Fibroblast of lung (primary cell): ENCODE measurements around the gene OR1A1.

Experiments
- EZH2 ChIP-seq: IDR thresholded peaks from 2 replicates; pipeline ENCODE4 v1.5.1; 2012; ENCODE audit warnings: low read length, control low read depth, mild to moderate bottlenecking; ENCODE audit errors: missing control alignments
- TF ChIP-seq, protein P1 (sequence below), 2 donors: IDR thresholded peaks in 1 of 2; conservative IDR thresholded peaks in 1 of 2; 1 replicate in 1 of 2; 2 replicates in 1 of 2; pipeline ENCODE4 v1.5.1; 2011 to 2012; ENCODE audit warnings: low read length in 2 of 2, control low read depth in 1 of 2, inconsistent platforms in 1 of 2, low read depth in 1 of 2, mild to moderate bottlenecking in 1 of 2

DNA sequence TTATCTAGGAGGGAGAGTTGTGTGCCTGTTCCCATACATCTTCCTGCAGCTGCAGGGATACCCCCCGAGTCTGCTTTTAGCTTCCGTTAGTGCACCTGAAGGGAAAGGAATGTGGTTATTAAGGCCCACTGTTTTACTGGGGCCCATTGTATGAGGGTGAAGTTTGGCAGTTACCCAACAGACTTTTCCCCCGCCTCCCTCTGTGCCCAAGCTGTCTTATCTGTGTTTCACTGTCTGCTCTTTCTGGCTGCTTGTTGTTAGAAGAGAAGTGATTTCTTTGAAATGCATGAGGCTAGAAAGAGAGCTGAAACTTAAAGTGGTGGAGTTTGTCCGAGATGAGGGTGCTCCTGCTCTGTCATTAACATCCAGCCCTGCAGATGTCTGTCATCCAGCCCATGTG lies 17.5 kb upstream of the OR1A1 start:
- TF ChIP-seq, protein P1, sequence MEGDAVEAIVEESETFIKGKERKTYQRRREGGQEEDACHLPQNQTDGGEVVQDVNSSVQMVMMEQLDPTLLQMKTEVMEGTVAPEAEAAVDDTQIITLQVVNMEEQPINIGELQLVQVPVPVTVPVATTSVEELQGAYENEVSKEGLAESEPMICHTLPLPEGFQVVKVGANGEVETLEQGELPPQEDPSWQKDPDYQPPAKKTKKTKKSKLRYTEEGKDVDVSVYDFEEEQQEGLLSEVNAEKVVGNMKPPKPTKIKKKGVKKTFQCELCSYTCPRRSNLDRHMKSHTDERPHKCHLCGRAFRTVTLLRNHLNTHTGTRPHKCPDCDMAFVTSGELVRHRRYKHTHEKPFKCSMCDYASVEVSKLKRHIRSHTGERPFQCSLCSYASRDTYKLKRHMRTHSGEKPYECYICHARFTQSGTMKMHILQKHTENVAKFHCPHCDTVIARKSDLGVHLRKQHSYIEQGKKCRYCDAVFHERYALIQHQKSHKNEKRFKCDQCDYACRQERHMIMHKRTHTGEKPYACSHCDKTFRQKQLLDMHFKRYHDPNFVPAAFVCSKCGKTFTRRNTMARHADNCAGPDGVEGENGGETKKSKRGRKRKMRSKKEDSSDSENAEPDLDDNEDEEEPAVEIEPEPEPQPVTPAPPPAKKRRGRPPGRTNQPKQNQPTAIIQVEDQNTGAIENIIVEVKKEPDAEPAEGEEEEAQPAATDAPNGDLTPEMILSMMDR (conservative IDR thresholded peaks at IDR 0.05 in 1 of 2, IDR thresholded peaks at IDR 0.05 in 1 of 2; ENCODE audit: low read depth in 1 of 2, low read length in 2 of 2): no peak
- no peak for TF ChIP-seq EZH2
